Measurements from ENCODE around the gene KLHDC8A.

Gene KLHDC8A

GRCh38 chr1:205354259-205355074, 2.3 kb downstream of the KLHDC8A start:
- Histone ChIP-seq H3K9me3 (ENCODE audit: control insufficient read depth, low read length) (no peaks in the 10 kb centered on the region), H3K27ac (ENCODE audit: low read depth, low read length, severe bottlenecking) (no peak overlapping the region), H3K36me3 (ENCODE audit: control insufficient read depth, insufficient read depth, low read length) (no peaks in the 10 kb centered on the region), H3K4me3 (ENCODE audit: extremely low read depth, insufficient read depth, low read length, poor library complexity, severe bottlenecking) (no peak overlapping the region), H3K4me1 (ENCODE audit: control insufficient read depth, insufficient read depth, low read length, poor library complexity, severe bottlenecking) (peaks cover 40% of the 10 kb centered on the region)
- 33 to 50% methylated on average over 2 of the region's 5 CpGs for WGBS, 2 experiments (ENCODE audit: insufficient coverage in 2 of 2)

GRCh38 chr1:205353612-205354011, 3.1 kb downstream of the KLHDC8A start:
- H3K27ac ChIP-seq (ENCODE audit: low read depth, low read length, severe bottlenecking) = peak overlapping the region; percentile 29
- H3K9me3 ChIP-seq (ENCODE audit: control insufficient read depth, low read length) = no peaks in the 10 kb centered on the region
- no peaks in the 10 kb centered on the region for H3K36me3 ChIP-seq (ENCODE audit: control insufficient read depth, insufficient read depth, low read length)
- WGBS, 2 experiments (ENCODE audit: insufficient coverage in 2 of 2) = 83 to 87% methylated on average over 6 of the region's 6 CpGs
- H3K4me1 ChIP-seq (ENCODE audit: control insufficient read depth, insufficient read depth, low read length, poor library complexity, severe bottlenecking) = peaks cover 46% of the 10 kb centered on the region
- no peak overlapping the region for H3K4me3 ChIP-seq (ENCODE audit: extremely low read depth, insufficient read depth, low read length, poor library complexity, severe bottlenecking)

- peaks cover 50% of the 10 kb centered on the region for H3K4me1 ChIP-seq (ENCODE audit: control insufficient read depth, insufficient read depth, low read length, poor library complexity, severe bottlenecking)
- H3K27ac ChIP-seq (ENCODE audit: low read depth, low read length, severe bottlenecking) = peak overlapping the region; percentile 29
- H3K9me3 ChIP-seq (ENCODE audit: control insufficient read depth, low read length) = no peaks in the 10 kb centered on the region
- 95 to 100% methylated on average over 4 of the region's 4 CpGs for WGBS, 2 experiments (ENCODE audit: insufficient coverage in 2 of 2)
- no peaks in the 10 kb centered on the region for H3K36me3 ChIP-seq (ENCODE audit: control insufficient read depth, insufficient read depth, low read length)
- no peak overlapping the region for H3K4me3 ChIP-seq (ENCODE audit: extremely low read depth, insufficient read depth, low read length, poor library complexity, severe bottlenecking)
Measured at GRCh38 chr1:205353191-205353590, 3.5 kb downstream of the KLHDC8A start.

- no peak overlapping the region for H3K4me3 ChIP-seq (ENCODE audit: extremely low read depth, insufficient read depth, low read length, poor library complexity, severe bottlenecking)
- H3K4me1 ChIP-seq (ENCODE audit: control insufficient read depth, insufficient read depth, low read length, poor library complexity, severe bottlenecking) = peaks cover 60% of the 10 kb centered on the region
- no peaks in the 10 kb centered on the region for H3K9me3 ChIP-seq (ENCODE audit: control insufficient read depth, low read length)
- H3K27ac ChIP-seq (ENCODE audit: low read depth, low read length, severe bottlenecking) = peak overlapping the region; percentile 23
- 77 to 80% methylated on average over 10 of the region's 11 CpGs for WGBS, 2 experiments (ENCODE audit: insufficient coverage in 2 of 2)
- H3K36me3 ChIP-seq (ENCODE audit: control insufficient read depth, insufficient read depth, low read length) = no peaks in the 10 kb centered on the region
Measured at GRCh38 chr1:205351984-205352713, 4.6 kb downstream of the KLHDC8A start.

GRCh38 chr1:205350691-205351141, 6.0 kb downstream of the KLHDC8A start:
- Histone ChIP-seq H3K4me1 (ENCODE audit: control insufficient read depth, insufficient read depth, low read length, poor library complexity, severe bottlenecking) (peaks cover 54% of the 10 kb centered on the region), H3K27ac (ENCODE audit: low read depth, low read length, severe bottlenecking) (peak overlapping the region; percentile 58), H3K4me3 (ENCODE audit: extremely low read depth, insufficient read depth, low read length, poor library complexity, severe bottlenecking) (no peak overlapping the region), H3K36me3 (ENCODE audit: control insufficient read depth, insufficient read depth, low read length) (no peaks in the 10 kb centered on the region), H3K9me3 (ENCODE audit: control insufficient read depth, low read length) (no peaks in the 10 kb centered on the region)
- 44 to 69% methylated on average over 6 to 7 of the region's 8 CpGs for WGBS, 2 experiments (ENCODE audit: insufficient coverage in 2 of 2)

GRCh38 chr1:205350124-205350523, 6.6 kb downstream of the KLHDC8A start:
- Histone ChIP-seq H3K4me1 (ENCODE audit: control insufficient read depth, insufficient read depth, low read length, poor library complexity, severe bottlenecking) (peaks cover 52% of the 10 kb centered on the region), H3K4me3 (ENCODE audit: extremely low read depth, insufficient read depth, low read length, poor library complexity, severe bottlenecking) (no peak overlapping the region), H3K27ac (ENCODE audit: low read depth, low read length, severe bottlenecking) (peak overlapping the region; percentile 58), H3K36me3 (ENCODE audit: control insufficient read depth, insufficient read depth, low read length) (no peaks in the 10 kb centered on the region), H3K9me3 (ENCODE audit: control insufficient read depth, low read length) (no peaks in the 10 kb centered on the region)
- 81 to 88% methylated on average over 4 of the region's 4 CpGs for WGBS, 2 experiments (ENCODE audit: insufficient coverage in 2 of 2)

- Histone ChIP-seq H3K4me1 (ENCODE audit: control insufficient read depth, insufficient read depth, low read length, poor library complexity, severe bottlenecking) (peaks cover 45% of the 10 kb centered on the region), H3K9me3 (ENCODE audit: control insufficient read depth, low read length) (no peaks in the 10 kb centered on the region), H3K4me3 (ENCODE audit: extremely low read depth, insufficient read depth, low read length, poor library complexity, severe bottlenecking) (no peak overlapping the region), H3K27ac (ENCODE audit: low read depth, low read length, severe bottlenecking) (peak overlapping the region; percentile 24), H3K36me3 (ENCODE audit: control insufficient read depth, insufficient read depth, low read length) (no peaks in the 10 kb centered on the region)
- 47 to 71% methylated on average over 3 of the region's 5 CpGs for WGBS, 2 experiments (ENCODE audit: insufficient coverage in 2 of 2)
Measured at GRCh38 chr1:205348554-205349487, 7.9 kb downstream of the KLHDC8A start.

GRCh38 chr1:205346956-205347574, 9.7 kb downstream of the KLHDC8A start:
- peaks cover 38% of the 10 kb centered on the region for H3K4me1 ChIP-seq (ENCODE audit: control insufficient read depth, insufficient read depth, low read length, poor library complexity, severe bottlenecking)
- H3K27ac ChIP-seq (ENCODE audit: low read depth, low read length, severe bottlenecking) = peak overlapping the region; percentile 62
- no peaks in the 10 kb centered on the region for H3K36me3 ChIP-seq (ENCODE audit: control insufficient read depth, insufficient read depth, low read length)
- no peak overlapping the region for H3K4me3 ChIP-seq (ENCODE audit: extremely low read depth, insufficient read depth, low read length, poor library complexity, severe bottlenecking)
- 86 to 94% methylated on average over 7 to 8 of the region's 10 CpGs for WGBS, 2 experiments (ENCODE audit: insufficient coverage in 2 of 2)
- H3K9me3 ChIP-seq (ENCODE audit: control insufficient read depth, low read length) = no peaks in the 10 kb centered on the region

- Histone ChIP-seq H3K27ac (ENCODE audit: low read depth, low read length, severe bottlenecking) (no peak overlapping the region), H3K4me1 (ENCODE audit: control insufficient read depth, insufficient read depth, low read length, poor library complexity, severe bottlenecking) (peaks cover 33% of the 10 kb centered on the region), H3K4me3 (ENCODE audit: extremely low read depth, insufficient read depth, low read length, poor library complexity, severe bottlenecking) (no peak overlapping the region), H3K36me3 (ENCODE audit: control insufficient read depth, insufficient read depth, low read length) (no peaks in the 10 kb centered on the region), H3K9me3 (ENCODE audit: control insufficient read depth, low read length) (no peaks in the 10 kb centered on the region)
- 89 to 90% methylated on average over 9 to 10 of the region's 11 CpGs for WGBS, 2 experiments (ENCODE audit: insufficient coverage in 2 of 2)
Measured at GRCh38 chr1:205345761-205346160, 11.0 kb downstream of the KLHDC8A start.
